GM08714 (cell line): ENCODE data around the gene PUS1.

ENCODE experiments used
- H3K4me3 ChIP-seq: fragments of 200-500 bp; sonication (Bioruptor generic); 2 replicates; pipeline ENCODE4 v1.5.1; 2014; ENCODE audit warnings: mild to moderate bottlenecking, low read length, inconsistent platforms
- ZNF274 ChIP-seq: IDR thresholded peaks from 2 replicates; pipeline ENCODE4 v1.6.1; 2012; ENCODE audit warnings: mild to moderate bottlenecking, low read depth, low read length

Gene PUS1

GRCh38 chr12:131988054-131988796, 59.1 kb downstream of the PUS1 start:
- H3K4me3 ChIP-seq = no peak overlapping the region
- TF ChIP-seq ZNF274 = no peak

- TF ChIP-seq ZNF274 = no peak
- no peak overlapping the region for H3K4me3 ChIP-seq
Observed at GRCh38 chr12:131989021-131989420, 59.9 kb downstream of the PUS1 start.

- no peak overlapping the region for H3K4me3 ChIP-seq
- TF ChIP-seq ZNF274 = no peak
Observed at GRCh38 chr12:131990066-131990979, 61.2 kb downstream of the PUS1 start.

- no peak for TF ChIP-seq ZNF274
- no peak overlapping the region for H3K4me3 ChIP-seq
Observed at GRCh38 chr12:131990980-131991305, 61.9 kb downstream of the PUS1 start.

- no peak for TF ChIP-seq ZNF274
- no peak overlapping the region for H3K4me3 ChIP-seq
Observed at GRCh38 chr12:131991816-131992430, 62.8 kb downstream of the PUS1 start.

- no peak overlapping the region for H3K4me3 ChIP-seq
- TF ChIP-seq ZNF274 = no peak
Observed at GRCh38 chr12:131994589-131994988, 65.5 kb downstream of the PUS1 start.
